Measurements from ENCODE around the gene PLEKHG4B.
"Not testable (repeated sequence)": the region's sequence is repeated elsewhere in the genome, so short reads cannot be mapped to it uniquely, and the experiment has no call there.

Gene PLEKHG4B

DNA sequence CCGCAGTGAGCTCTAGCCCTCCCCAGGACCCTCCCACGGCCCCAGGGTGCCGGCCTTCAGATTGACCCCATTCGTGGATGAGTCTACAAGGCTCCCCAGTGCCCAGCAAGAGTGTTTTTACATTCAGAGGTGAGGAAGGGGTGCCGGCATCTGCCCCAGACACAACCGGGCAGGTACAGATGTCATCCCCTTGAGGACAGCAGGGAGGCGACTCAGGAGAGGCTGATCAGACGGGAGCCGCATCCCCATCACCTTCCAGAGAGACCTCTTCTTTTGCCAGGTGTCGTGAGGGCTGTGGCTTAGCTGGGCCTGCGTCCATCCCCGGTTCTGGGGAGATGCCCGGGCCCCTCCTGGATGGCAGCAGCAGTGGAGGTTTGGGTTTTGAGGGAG lies 95.1 kb downstream of the PLEKHG4B start:
- DNase-seq (ENCODE audit: low read depth in 3 of 3), result no peak

DNA sequence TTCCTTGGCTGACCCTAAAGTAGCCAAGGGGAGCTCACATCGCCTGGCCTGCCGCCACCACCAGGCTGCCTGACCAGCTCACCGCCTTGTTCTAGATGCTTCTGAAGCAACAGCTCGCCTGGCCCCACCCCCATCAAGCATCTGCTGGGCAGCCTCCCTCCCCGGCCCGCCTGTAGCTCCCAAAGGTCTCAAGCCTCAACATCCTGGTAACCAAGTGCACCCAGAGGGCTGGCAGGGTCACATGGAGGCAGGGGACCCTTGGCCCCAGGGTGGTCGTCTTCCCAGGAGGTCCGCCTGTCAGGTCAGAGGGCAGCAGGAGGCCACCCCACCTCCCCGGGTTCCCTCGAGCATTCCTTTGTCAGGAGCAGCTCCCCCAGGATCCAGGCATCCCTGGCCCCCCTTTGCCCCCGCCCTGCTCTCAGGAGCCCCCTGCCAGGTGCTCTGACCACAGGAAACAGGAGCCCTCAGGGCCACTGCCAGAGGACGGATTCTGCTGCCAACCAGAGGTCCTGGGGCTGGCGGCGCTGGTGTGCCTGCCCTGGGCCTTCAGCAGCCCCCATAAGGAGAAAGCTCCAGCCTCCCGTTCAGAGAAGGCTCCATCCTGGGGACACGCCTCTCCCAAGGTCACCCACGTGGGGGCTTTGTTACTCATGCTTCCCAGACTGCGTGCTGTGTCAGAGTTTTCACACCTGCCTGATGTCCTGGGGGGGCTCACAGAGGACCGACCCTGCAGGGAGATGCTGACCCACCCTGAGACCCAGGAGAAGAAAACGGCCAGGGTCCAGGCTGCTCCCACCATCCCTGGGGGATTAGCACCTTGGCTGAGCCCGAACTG lies 95.9 kb downstream of the PLEKHG4B start:
- DNase-seq (ENCODE audit: low read depth in 3 of 3), result no peak

GRCh38 chr5:188488-189481 lies 96.8 kb downstream of the PLEKHG4B start:
- peak; percentile 72 to 80 (median 79) for DNase-seq (ENCODE audit: low read depth in 3 of 3)

GRCh38 chr5:189486-189885 lies 97.5 kb downstream of the PLEKHG4B start:
- no peak for DNase-seq (ENCODE audit: low read depth in 3 of 3)

GRCh38 chr5:189976-190365 lies 98.0 kb downstream of the PLEKHG4B start:
- no peak for DNase-seq (ENCODE audit: low read depth in 3 of 3)

DNA sequence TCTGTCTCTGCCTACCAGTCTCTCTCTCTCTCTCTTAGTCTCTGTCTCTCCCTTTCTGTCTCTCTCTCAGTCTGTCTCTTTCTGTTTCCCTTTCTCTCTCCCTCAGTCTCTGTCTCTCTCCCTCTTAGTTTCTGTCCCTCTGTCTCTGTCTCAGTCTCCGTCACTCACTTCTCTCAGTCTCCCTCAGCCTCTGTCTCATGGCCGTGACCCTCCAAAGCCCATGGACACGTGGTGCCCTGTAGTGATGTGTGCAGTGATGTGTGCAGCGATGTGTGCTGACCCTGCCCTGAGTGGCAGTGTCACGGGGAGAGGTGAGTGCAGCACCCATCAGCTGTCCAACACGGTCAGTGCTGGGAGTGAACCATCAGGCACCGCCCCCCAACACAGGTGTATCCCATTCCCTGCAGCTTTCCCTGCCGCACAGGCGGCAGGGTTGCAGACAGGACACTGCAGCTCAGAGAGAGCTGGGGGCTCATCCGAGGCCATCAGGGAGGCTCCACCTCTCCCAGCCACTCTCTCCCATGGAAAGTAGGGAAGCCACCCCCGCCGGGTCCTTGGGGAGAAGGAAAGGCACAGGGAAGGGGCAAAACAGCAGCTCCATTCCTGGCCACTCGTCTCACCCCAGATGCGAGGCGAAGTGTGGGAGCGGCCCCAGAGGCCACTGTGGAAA lies 98.5 kb downstream of the PLEKHG4B start:
- no peak for DNase-seq (ENCODE audit: low read depth in 3 of 3)

DNA sequence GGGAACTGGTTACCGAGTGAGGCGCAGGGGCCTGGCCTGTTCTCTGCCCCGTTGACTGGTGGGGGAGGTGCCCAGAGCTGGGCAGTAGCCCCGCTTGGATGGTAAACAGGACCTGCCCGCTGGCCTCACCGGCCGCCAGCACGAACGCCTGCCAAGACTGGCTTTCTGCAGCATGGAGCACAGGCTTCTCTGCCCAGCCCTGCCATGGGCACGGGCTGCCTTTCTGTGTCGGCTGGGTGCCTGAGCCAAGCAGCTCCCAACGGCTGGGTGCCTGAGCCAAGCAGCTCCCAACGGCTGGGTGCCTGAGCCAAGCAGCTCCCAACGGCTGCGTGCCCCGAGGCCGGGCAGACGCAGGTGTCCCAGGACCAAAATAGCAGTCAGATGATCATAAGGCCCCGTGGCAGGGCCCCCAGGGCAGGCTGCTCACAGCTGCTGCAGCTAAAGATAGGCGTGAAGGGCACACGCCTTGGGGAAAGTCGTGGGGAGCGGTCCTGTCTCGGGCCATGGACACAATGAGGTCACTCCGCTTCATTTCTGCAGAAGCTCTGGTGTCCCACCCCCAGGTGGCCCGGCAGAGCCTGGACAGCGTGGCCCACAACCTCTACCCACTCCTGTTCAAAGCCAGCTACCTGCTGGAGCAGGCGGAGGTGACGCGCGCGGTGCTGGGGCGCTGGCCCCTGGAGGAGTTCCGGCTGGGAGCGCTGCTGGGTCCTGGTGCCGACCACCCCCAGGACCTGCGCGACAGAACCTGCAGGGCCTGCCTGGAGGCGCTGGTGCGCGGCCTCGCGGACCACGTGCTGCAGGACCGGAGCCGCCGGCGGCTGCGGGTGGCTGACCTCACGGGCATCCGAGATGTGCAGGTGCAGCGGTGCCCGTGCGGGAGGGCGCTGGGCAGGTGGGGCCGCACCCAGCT lies 99.3 kb downstream of the PLEKHG4B start, which contains the start of gene LRRC14B:
LRRC14B (plus strand) TSS at position 460 of the 913 bp plus-strand sequence; CDS start at position 504, 44 bp downstream.
- no peak for DNase-seq (ENCODE audit: low read depth in 3 of 3)

GRCh38 chr5:191949-192690 lies 100.2 kb downstream of the PLEKHG4B start:
- DNase-seq (ENCODE audit: low read depth in 3 of 3), result no peak

- no peak for DNase-seq (ENCODE audit: low read depth in 3 of 3)
These were observed 100.7 kb downstream of the PLEKHG4B start for GRCh38 chr5:192691-192969.

- no peak for DNase-seq (ENCODE audit: low read depth in 3 of 3)
These were observed 101.2 kb downstream of the PLEKHG4B start for GRCh38 chr5:192970-193831.

DNA sequence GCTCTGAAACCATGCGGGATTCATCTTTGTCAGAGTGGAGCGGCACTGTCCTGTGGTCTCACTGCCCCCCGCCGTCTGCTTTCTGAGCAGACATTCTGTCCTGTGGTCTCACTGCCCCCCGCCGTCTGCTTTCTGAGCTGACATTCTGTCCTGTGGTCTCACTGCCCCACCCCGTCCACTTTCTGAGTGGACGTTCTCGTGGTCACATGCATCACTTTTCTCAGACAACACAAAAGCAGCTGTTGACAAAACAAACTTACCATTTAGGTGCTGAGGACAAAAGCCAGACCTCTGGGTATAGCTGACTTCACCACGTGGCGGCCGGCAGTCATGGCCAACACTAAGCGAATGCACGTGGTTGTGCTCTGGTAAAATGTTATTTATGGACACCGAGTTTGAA lies 102.1 kb downstream of the PLEKHG4B start:
- DNase-seq (ENCODE audit: low read depth in 3 of 3), result no peak

DNA sequence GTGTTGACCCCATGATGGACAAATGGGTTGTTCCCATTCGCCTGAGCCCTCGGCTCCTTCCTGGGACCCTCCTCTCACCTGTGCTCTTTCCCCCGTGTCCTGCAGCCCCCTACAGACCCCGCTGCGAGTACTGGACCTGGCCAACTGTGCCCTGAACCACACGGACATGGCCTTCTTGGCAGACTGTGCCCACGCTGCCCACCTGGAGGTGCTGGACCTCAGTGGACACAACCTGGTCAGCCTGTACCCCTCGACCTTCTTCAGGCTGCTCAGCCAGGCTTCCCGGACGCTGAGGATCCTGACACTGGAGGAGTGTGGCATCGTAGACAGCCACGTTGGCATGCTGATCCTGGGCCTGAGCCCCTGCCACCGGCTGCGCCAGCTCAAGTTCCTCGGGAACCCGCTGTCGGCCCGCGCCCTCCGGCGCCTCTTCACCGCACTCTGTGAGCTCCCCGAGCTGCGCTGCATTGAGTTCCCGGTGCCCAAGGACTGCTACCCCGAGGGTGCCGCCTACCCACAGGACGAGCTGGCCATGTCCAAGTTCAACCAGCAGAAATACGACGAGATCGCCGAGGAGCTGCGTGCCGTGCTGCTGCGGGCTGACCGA lies 102.7 kb downstream of the PLEKHG4B start:
- no peak for DNase-seq (ENCODE audit: low read depth in 3 of 3)

- DNase-seq (ENCODE audit: low read depth in 3 of 3), result no peak
These were observed 103.6 kb downstream of the PLEKHG4B start for GRCh38 chr5:195401-196160.

GRCh38 chr5:196350-196749 lies 104.4 kb downstream of the PLEKHG4B start:
- DNase-seq (ENCODE audit: low read depth in 3 of 3), result no peak

DNA sequence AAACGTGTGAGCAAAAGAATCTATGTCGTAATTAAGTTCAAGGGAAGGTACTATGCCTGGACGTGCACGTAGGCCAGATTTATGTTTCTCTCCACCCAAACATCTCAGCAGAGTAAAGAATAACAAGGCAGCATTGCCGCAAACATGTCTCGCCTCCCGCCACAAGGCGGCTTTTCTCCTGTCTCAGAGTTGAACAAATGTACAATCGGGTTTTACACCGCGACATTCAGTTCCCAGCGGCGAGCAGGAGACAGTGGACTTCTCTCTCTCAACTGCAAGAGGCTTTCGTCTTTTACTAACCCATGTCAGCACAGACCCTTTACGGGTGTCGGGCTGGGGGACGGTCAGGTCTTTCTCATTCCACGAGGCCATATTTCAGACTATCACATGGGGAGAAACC lies 105.1 kb downstream of the PLEKHG4B start:
- not testable (repeated sequence) for DNase-seq (ENCODE audit: low read depth in 3 of 3)

GRCh38 chr5:197892-198489 lies 106.0 kb downstream of the PLEKHG4B start:
- DNase-seq (ENCODE audit: low read depth in 3 of 3), result no peak

GRCh38 chr5:198516-199196 lies 106.7 kb downstream of the PLEKHG4B start:
- no peak for DNase-seq (ENCODE audit: low read depth in 3 of 3)
